Mesodermal cell (in vitro differentiated cells): Measurements from ENCODE around the gene CERS6.
"Not testable (repeated sequence)": the region's sequence is repeated elsewhere in the genome, so short reads cannot be mapped to it uniquely, and the experiment has no call there.

ENCODE experiments used
- H3K27ac ChIP-seq: 2 replicates; pipeline ENCODE4 v1.7.0; 2013; ENCODE audit warnings: mild to moderate bottlenecking, low read depth, low read length, moderate library complexity; ENCODE audit not compliant: severe bottlenecking
- H3K36me3 ChIP-seq: 2 replicates; pipeline ENCODE4 v1.7.1; 2013; ENCODE audit warnings: mild to moderate bottlenecking, low read length, moderate library complexity; ENCODE audit not compliant: control insufficient read depth, insufficient read depth
- H3K4me1 ChIP-seq: one replicate; pipeline ENCODE4 v1.7.1; 2013; ENCODE audit warnings: mild to moderate bottlenecking, low read length; ENCODE audit not compliant: insufficient read depth, control insufficient read depth, poor library complexity, severe bottlenecking
- H3K4me3 ChIP-seq: 2 replicates; pipeline ENCODE4 v1.7.0; 2013; ENCODE audit warnings: low read length, control low read depth, mild to moderate bottlenecking; ENCODE audit not compliant: insufficient read depth, poor library complexity, severe bottlenecking; ENCODE audit errors: extremely low read depth
- H3K9me3 ChIP-seq: 2 replicates; pipeline ENCODE4 v1.7.1; 2013; ENCODE audit warnings: mild to moderate bottlenecking, low read length, moderate library complexity; ENCODE audit not compliant: control insufficient read depth
- WGBS, 2 experiments: methylation state at CpG; one replicate each; pipeline ENCODE4 v1.1.5; 2013; ENCODE audit warnings: missing lambda C conversion rate in 2 of 2; ENCODE audit not compliant: insufficient coverage in 2 of 2; 5-methylcytosine and 5-hydroxymethylcytosine counted together

The CERS6 gene

GRCh38 chr2:168500516-168500915 is 44.4 kb downstream of the CERS6 start:
- no peaks in the 10 kb centered on the region for H3K36me3 ChIP-seq
- no peaks in the 10 kb centered on the region for H3K4me1 ChIP-seq
- peaks cover 8% of the 10 kb centered on the region for H3K9me3 ChIP-seq
- no peak overlapping the region for H3K27ac ChIP-seq
- H3K4me3 ChIP-seq: no peak overlapping the region

DNA sequence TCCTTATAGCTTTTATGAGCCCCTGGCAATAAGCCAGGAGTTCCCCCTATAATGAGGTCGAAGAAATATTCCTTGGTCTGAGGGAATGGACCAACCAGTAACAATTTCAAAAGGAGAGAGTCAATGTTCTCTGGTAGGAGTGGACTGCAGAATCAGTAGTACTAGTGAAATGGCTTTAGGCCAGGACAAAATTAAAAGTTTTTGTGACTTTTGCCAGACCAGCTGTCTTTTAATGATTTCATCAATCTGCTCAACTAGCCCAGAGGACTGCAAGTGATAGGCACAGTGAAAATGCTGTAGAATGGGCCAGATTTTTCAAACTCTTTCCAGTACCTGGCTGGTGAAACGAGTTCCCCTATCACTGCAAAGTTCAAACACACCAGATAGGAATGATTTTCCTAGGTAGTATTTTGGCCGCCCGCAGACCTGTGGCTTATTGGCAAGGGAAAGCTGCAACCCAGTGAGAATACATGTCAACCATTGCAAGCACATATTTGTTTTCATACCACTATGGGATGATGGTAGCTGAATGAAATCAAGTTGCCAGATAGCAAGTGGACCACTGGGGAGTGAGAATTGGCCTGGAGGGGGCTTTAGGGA is 45.5 kb downstream of the CERS6 start:
- Histone ChIP-seq H3K4me1 (no peaks in the 10 kb centered on the region), H3K27ac (no peak overlapping the region), H3K9me3 (peaks cover 8% of the 10 kb centered on the region), H3K4me3 (no peak overlapping the region), H3K36me3 (no peaks in the 10 kb centered on the region)
- 100% methylated on average over 2 of the region's 4 CpGs for WGBS, 2 experiments

DNA sequence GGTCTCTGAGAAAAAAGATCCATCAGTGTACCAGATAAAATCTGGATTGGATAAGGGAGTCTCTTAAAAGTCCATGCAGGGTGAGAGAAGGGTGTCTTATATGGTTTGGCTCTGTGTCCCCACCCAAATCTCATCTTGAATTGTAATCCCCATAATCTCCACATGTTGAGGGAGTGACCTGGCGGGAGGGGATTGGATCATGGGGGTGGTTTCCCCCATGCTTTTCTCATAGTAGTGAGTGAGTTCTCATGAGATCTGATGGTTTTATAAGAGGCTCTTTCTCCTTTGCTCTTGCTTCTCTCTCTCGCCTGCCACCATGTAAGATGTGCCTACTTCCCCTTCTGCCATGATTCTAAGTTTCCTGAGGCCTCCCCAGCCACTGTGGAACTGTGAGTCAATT is 46.8 kb downstream of the CERS6 start:
- no CpG with 5 or more reads among the region's 2 CpGs for WGBS, 2 experiments
- not testable (repeated sequence) for H3K4me1 ChIP-seq, H3K4me3 ChIP-seq, H3K9me3 ChIP-seq, H3K36me3 ChIP-seq, H3K27ac ChIP-seq

GRCh38 chr2:168503901-168504300 is 47.8 kb downstream of the CERS6 start:
- no peak overlapping the region for H3K27ac ChIP-seq
- no peaks in the 10 kb centered on the region for H3K36me3 ChIP-seq
- H3K9me3 ChIP-seq: peaks cover 8% of the 10 kb centered on the region
- H3K4me3 ChIP-seq: no peak overlapping the region
- 86 to 92% methylated on average over 2 to 3 of the region's 3 CpGs for WGBS, 2 experiments
- H3K4me1 ChIP-seq: no peaks in the 10 kb centered on the region

DNA sequence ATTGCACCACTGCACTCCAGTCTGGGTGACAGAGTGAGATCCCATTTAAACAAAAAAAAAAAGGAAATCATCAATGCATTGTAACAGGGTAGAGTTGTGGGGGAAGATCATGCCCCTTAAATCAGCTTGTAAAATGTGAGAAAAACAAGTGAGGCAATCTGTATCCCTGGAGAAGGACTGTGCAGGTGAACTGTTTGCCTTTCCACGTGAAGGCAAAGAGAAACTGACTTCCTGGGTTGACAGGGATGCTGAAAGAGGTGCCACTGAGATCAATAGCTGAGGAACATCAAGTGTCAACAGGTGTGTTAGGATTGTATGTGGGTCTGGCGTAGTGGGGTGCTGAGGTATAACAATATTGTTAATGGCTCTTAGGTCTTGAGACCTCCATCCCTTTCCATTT is 48.3 kb downstream of the CERS6 start:
- H3K4me3 ChIP-seq: no peak overlapping the region
- WGBS, 2 experiments: 94 to 100% methylated on average over 1 of the region's 2 CpGs
- H3K27ac ChIP-seq: no peak overlapping the region
- peaks cover 8% of the 10 kb centered on the region for H3K9me3 ChIP-seq
- H3K36me3 ChIP-seq: no peaks in the 10 kb centered on the region
- no peaks in the 10 kb centered on the region for H3K4me1 ChIP-seq

DNA sequence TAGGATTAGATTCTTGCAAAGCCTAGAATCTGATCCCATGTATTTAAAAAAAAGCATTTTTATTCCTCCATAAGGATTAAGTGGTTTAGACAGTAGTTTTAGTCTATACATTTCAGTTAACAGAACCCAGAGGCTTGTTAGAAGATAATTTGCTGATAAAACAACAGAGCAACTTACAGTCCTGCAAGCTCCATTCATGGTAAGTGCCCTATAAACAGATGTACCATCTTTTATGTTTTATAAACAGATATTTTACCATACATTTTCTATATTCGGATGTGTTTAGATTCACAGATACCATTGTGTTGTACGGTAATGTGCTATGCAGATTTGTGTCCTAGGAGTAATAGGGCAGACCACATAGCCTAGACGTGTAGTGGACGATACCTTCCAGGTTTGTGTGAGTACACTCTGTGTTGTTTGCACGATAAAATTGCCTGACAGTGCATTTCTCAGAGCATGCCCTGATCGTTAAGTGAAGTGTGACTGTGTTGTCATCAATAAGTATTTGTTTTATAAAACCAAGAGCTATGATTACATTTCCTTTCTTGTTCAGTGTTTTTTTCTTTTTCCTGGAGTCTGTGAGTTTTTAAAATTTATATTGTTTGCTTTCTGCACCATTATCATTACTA is 54.2 kb downstream of the CERS6 start:
- H3K4me3 ChIP-seq: no peak overlapping the region
- H3K36me3 ChIP-seq: no peaks in the 10 kb centered on the region
- no peaks in the 10 kb centered on the region for H3K9me3 ChIP-seq
- 88 to 95% methylated on average over 3 of the region's 6 CpGs for WGBS, 2 experiments
- H3K27ac ChIP-seq: no peak overlapping the region
- H3K4me1 ChIP-seq: peaks cover 6% of the 10 kb centered on the region

DNA sequence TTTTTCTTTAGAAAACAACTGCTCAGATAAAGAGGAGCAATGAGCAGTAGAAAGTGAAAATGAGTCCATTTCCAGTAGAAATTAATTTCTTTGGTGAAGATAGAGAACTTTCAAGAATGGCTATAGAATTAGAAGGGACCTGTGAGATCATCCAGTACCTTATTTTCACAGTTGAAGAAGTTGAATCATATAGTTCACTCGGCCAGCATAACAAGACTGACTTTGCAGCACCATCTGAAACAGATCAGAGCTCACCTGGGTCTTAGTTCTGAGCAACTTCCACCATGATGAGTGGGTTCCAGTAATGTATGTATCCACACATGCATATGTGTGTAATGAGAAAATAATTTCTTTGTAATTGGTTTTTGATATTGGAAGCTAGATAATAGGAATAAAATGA is 58.6 kb downstream of the CERS6 start:
- peaks cover 24% of the 10 kb centered on the region for H3K4me1 ChIP-seq
- no peak overlapping the region for H3K27ac ChIP-seq
- no peak overlapping the region for H3K4me3 ChIP-seq
- H3K36me3 ChIP-seq: no peaks in the 10 kb centered on the region
- 89 to 100% methylated on average over 1 of the region's 1 CpG for WGBS, 2 experiments
- no peaks in the 10 kb centered on the region for H3K9me3 ChIP-seq

- H3K36me3 ChIP-seq: no peaks in the 10 kb centered on the region
- H3K4me3 ChIP-seq: no peak overlapping the region
- peak overlapping the region; percentile 39 for H3K27ac ChIP-seq
- WGBS, 2 experiments: 100% methylated on average over 1 of the region's 2 CpGs
- H3K4me1 ChIP-seq: peaks cover 26% of the 10 kb centered on the region
- no peaks in the 10 kb centered on the region for H3K9me3 ChIP-seq
Observed at GRCh38 chr2:168515502-168515901, 59.4 kb downstream of the CERS6 start.

GRCh38 chr2:168517816-168518215 is 61.7 kb downstream of the CERS6 start:
- Histone ChIP-seq H3K27ac (peak overlapping the region; percentile 50), H3K36me3 (no peaks in the 10 kb centered on the region), H3K4me1 (peaks cover 33% of the 10 kb centered on the region), H3K9me3 (no peaks in the 10 kb centered on the region), H3K4me3 (no peak overlapping the region)
- 97 to 100% methylated on average over 2 to 6 of the region's 7 CpGs for WGBS, 2 experiments

- 33 to 42% methylated on average over 5 to 6 of the region's 6 CpGs for WGBS, 2 experiments
- H3K4me3 ChIP-seq: no peak overlapping the region
Observed at GRCh38 chr2:168518555-168519066, 62.5 kb downstream of the CERS6 start.

DNA sequence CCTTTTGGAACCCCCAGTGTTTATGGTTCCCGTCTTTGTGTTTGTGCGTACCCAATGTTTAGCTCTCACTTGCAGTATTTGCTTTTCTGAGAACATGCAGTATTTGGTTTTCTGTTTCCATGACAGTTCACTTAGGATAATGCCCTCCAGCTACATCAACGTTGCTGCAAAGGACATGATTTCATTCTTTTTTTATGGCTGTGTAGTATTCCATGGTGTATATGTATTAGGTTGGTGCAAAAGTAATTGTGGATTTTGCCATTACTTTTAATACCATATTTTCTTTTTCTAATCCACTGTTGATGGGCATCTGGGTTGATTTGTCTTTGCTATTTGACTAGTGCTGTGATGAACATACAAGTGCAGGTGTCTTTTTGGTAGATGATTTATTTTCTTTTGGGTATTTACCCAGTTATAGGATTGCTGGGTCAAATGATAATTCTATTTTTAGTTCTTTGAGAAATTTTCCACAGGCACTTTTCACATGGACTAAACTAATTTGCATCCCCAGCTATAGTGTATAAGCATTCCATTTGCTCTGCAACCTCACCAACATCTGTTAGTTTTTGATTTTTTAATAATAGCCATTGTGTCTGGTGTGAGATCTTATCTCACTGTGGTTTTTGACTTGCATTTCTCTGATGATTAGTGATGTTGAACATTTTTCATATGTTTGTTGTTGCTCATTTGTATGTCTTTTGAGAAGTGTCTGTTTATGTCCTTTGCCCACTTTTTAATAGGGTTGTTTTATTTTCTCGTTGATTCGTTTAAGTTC is 63.6 kb downstream of the CERS6 start:
- no peaks in the 10 kb centered on the region for H3K36me3 ChIP-seq
- no peak overlapping the region for H3K4me3 ChIP-seq
- 100% methylated on average over 2 of the region's 5 CpGs; no CpG with 5 or more reads in 1 of the 2 experiments for WGBS, 2 experiments
- H3K27ac ChIP-seq: no peak overlapping the region
- peaks cover 32% of the 10 kb centered on the region for H3K4me1 ChIP-seq
- no peaks in the 10 kb centered on the region for H3K9me3 ChIP-seq

More at GRCh38 chr2:168518555-168519066, 62.5 kb downstream of the CERS6 start:
- peaks cover 33% of the 10 kb centered on the region for H3K4me1 ChIP-seq
- no peaks in the 10 kb centered on the region for H3K9me3 ChIP-seq
- peak overlapping the region; percentile 84 for H3K27ac ChIP-seq
- no peaks in the 10 kb centered on the region for H3K36me3 ChIP-seq
